ENCODE results near the gene UBE2F. TPM values are rescaled to one million over a fixed set of nuclear protein-coding genes. Genes with fewer than 3 reads are reported as not detected.

UBE2F gene
- total and polyA plus RNA-seq, 2 of the 13 experiments (the other 11 are each of a cell fraction or from before 2014, with no cell fraction given): 35.4 to 73.1 TPM

- TF ChIP-seq ZNF83 (CRISPR knock-in tag; IDR thresholded peaks at IDR 0.05; ENCODE audit: borderline replicate concordance): 0 out of 2 replicates have a peak, but pooled peaks have one; percentile 37
- no peak for TF ChIP-seq MAFF (IDR thresholded peaks at IDR 0.05; ENCODE audit: low read depth, low read length)
- no peak for TF ChIP-seq ZNF616 (CRISPR knock-in tag; IDR thresholded peaks at IDR 0.05; ENCODE audit: low read depth)
- no peak for TF ChIP-seq ZSCAN29 (CRISPR knock-in tag; conservative IDR thresholded peaks at IDR 0.05)
- TF ChIP-seq SP4 (CRISPR knock-in tag; IDR thresholded peaks at IDR 0.05): no peak
- TF ChIP-seq ZBTB43 (CRISPR knock-in tag; conservative IDR thresholded peaks at IDR 0.05): peak; percentile 35; the same call in 1 of the 2 replicates
- no peak for TF ChIP-seq ZNF446 (CRISPR knock-in tag; IDR thresholded peaks at IDR 0.05)
- no peak for TF ChIP-seq CBX5 (CRISPR knock-in tag; IDR thresholded peaks at IDR 0.05; ENCODE audit: borderline replicate concordance)
- no peak for TF ChIP-seq ZBTB44 (CRISPR knock-in tag; IDR thresholded peaks at IDR 0.05)
- TF ChIP-seq ZNF124 (CRISPR knock-in tag; IDR thresholded peaks at IDR 0.05): no peak
- TF ChIP-seq PHF21A (CRISPR knock-in tag; IDR thresholded peaks at IDR 0.05): no peak
- no peak for TF ChIP-seq ZNF891 (CRISPR knock-in tag; IDR thresholded peaks at IDR 0.05)
- TF ChIP-seq SOX5 (CRISPR knock-in tag; IDR thresholded peaks at IDR 0.05; ENCODE audit: borderline replicate concordance): no peak
- no peak for TF ChIP-seq ZFAT (CRISPR knock-in tag; conservative IDR thresholded peaks at IDR 0.05)
- no peak for TF ChIP-seq ZNF777 (CRISPR knock-in tag; IDR thresholded peaks at IDR 0.05)
- no peak for TF ChIP-seq POLR2A (IDR thresholded peaks at IDR 0.05; ENCODE audit: insufficient read depth in 1 of 2, low read depth in 2 of 2, low read length in 2 of 2)
- no peak for TF ChIP-seq ZNF317 (CRISPR knock-in tag; IDR thresholded peaks at IDR 0.05)
- no peak for TF ChIP-seq TEF (CRISPR knock-in tag; IDR thresholded peaks at IDR 0.05)
- peak; percentile 33; the same call in 1 of the 2 replicates for TF ChIP-seq ZNF770 (CRISPR knock-in tag; IDR thresholded peaks at IDR 0.05)
- TF ChIP-seq ZNF782 (CRISPR knock-in tag; IDR thresholded peaks at IDR 0.05; ENCODE audit: borderline replicate concordance): no peak
- no peak for TF ChIP-seq ARID5B (CRISPR knock-in tag; IDR thresholded peaks at IDR 0.05)
- no peak for TF ChIP-seq SMAD3 (CRISPR knock-in tag; IDR thresholded peaks at IDR 0.05)
Observed at GRCh38 chr2:237923481-237924163, 43.2 kb upstream of the UBE2F start (continued).
